HCT116 (cell line): Measurements from ENCODE around the gene MAP3K9. TPM values are rescaled to one million over a fixed set of nuclear protein-coding genes. Genes with fewer than 3 reads are reported as not detected.

Experiments
- ATAC-seq: fragments of 200-7000 bp; cut with Tn5 transposase; 2 replicates; pipeline ENCODE4 v1.9.1; 2020; ENCODE audit warnings: mild to moderate bottlenecking, moderate library complexity
- BruUV-seq: library from RNA; stranded (reverse); fragments of 400-500 nt; replicated peaks from 2 replicates; lab custom pipeline; 2021; lab: Mats Ljungman, UMichigan
- CTCF ChIA-PET: fragments of 300-600 bp; sonication (Branson Sonifier 250); formaldehyde crosslinking; loops from one replicate; lab custom pipeline; 2021; ENCODE audit warnings: antibody characterized with exemption; lab: Charles Lee
- POLR2A ChIA-PET: fragments of 300-600, 350-600 bp; sonication (Branson Sonifier 250); formaldehyde crosslinking; loops from one replicate; lab custom pipeline; 2021; ENCODE audit warnings: antibody characterized with exemption; lab: Charles Lee
- RAD21 ChIA-PET, 2 experiments: fragments of 300-600 bp; sonication (Branson Sonifier 250); formaldehyde crosslinking; loops; one replicate each; lab custom pipeline; 2023; ENCODE audit warnings: low total read pairs in 2 of 2; ENCODE audit not compliant: uncharacterized antibody in 2 of 2, unreplicated experiment in 2 of 2, low non-redundant PET in 1 of 2; lab: Charles Lee
- DNase-seq: peaks from one replicate; pipeline ENCODE4 v3.0.0-alpha.2; 2010; ENCODE audit warnings: low read depth, low spot score
- H2AFZ ChIP-seq: fragments of 200-600 bp; shearing (Covaris generic), sonication (generic); 2 replicates; pipeline ENCODE4 v1.6.1; 2017; ENCODE audit warnings: low read depth, mixed run types, mixed read lengths, antibody characterized with exemption, low read length; ENCODE audit not compliant: poor library complexity, severe bottlenecking
- H3K27ac ChIP-seq: 2 replicates; pipeline ENCODE4 v1.5.1; 2012; ENCODE audit warnings: low read depth, low read length
- H3K27me3 ChIP-seq: fragments of 200-600 bp; sonication (generic); 2 replicates; pipeline ENCODE4 v1.6.1; 2016; ENCODE audit warnings: mixed run types, low read length, mixed read lengths; ENCODE audit not compliant: insufficient read depth
- H3K36me3 ChIP-seq, 2 experiments: fragments of 200-500 bp in 1 of 2; fragments of 200-600 bp in 1 of 2; sonication (Bioruptor generic) in 1 of 2; sonication (generic) in 1 of 2; 2 replicates each; pipeline versions ENCODE4 v1.5.1 to v1.6.1; 2014 to 2016; ENCODE audit warnings: low read length in 2 of 2, inconsistent platforms in 1 of 2, mixed read lengths in 1 of 2, mixed run types in 1 of 2; ENCODE audit not compliant: insufficient read depth in 2 of 2, control insufficient read depth in 1 of 2
- H3K4me1 ChIP-seq, 2 experiments: fragments of 200-600 bp in 1 of 2; sonication (generic) in 1 of 2; 2 replicates each; pipeline versions ENCODE4 v1.5.1 to v1.6.1; 2012 to 2017; ENCODE audit warnings: low read length in 2 of 2, inconsistent platforms in 1 of 2, mild to moderate bottlenecking in 1 of 2, mixed read lengths in 1 of 2, mixed run types in 1 of 2, moderate library complexity in 1 of 2; ENCODE audit not compliant: insufficient read depth in 2 of 2, control insufficient read depth in 1 of 2
- H3K4me2 ChIP-seq: fragments of 200-600 bp; sonication (generic); 2 replicates; pipeline ENCODE4 v1.6.1; 2017; ENCODE audit warnings: mixed run types, low read length, mixed read lengths
- H3K4me3 ChIP-seq, 2 experiments: fragments of 200-600 bp in 1 of 2; sonication (generic) in 1 of 2; replicated peaks in 1 of 2; 2 replicates each; pipeline ENCODE4 v1.5.1; 2011 to 2016; ENCODE audit warnings: low read length in 2 of 2, control low read depth in 1 of 2, low read depth in 1 of 2, mild to moderate bottlenecking in 1 of 2, mixed read lengths in 1 of 2, mixed run types in 1 of 2
- H3K79me2 ChIP-seq: fragments of 200-600 bp; sonication (generic); 2 replicates; pipeline ENCODE4 v1.6.1; 2017; ENCODE audit warnings: mild to moderate bottlenecking, mixed run types, low read length, moderate library complexity, mixed read lengths; ENCODE audit not compliant: insufficient read depth
- H3K9ac ChIP-seq: fragments of 200-600 bp; sonication (generic); 2 replicates; pipeline ENCODE4 v1.6.1; 2016; ENCODE audit warnings: low read length, mixed read lengths
- H3K9me2 ChIP-seq: fragments of 200-600 bp; sonication (generic), shearing (Covaris generic); 2 replicates; pipeline ENCODE4 v1.6.1; 2017; ENCODE audit warnings: mixed run types, mild to moderate bottlenecking, moderate library complexity; ENCODE audit not compliant: insufficient read depth
- H3K9me3 ChIP-seq, 2 experiments: fragments of 200-500 bp in 1 of 2; fragments of 200-600 bp in 1 of 2; sonication (Bioruptor generic) in 1 of 2; sonication (generic) in 1 of 2; 2 replicates each; pipeline ENCODE4 v1.6.1; 2014 to 2017; ENCODE audit warnings: low read length in 2 of 2, mixed read lengths in 2 of 2, inconsistent platforms in 1 of 2, low read depth in 1 of 2, mild to moderate bottlenecking in 1 of 2, mixed run types in 1 of 2, moderate library complexity in 1 of 2; ENCODE audit not compliant: control insufficient read depth in 1 of 2, insufficient read depth in 1 of 2
- H4K20me1 ChIP-seq: fragments of 200-600 bp; sonication (generic), shearing (Covaris generic); 2 replicates; pipeline ENCODE4 v1.6.1; 2017; ENCODE audit warnings: mixed run types, mild to moderate bottlenecking, moderate library complexity; ENCODE audit not compliant: insufficient read depth
- CBX3 ChIP-seq: IDR thresholded peaks from 2 replicates; pipeline ENCODE4 v1.6.1; 2012; ENCODE audit warnings: low read depth
- CEBPB ChIP-seq: IDR thresholded peaks from 2 replicates; pipeline ENCODE4 v1.6.1; 2012; ENCODE audit warnings: low read depth
- CTCF ChIP-seq, 3 experiments: fragments of 200-600 bp in 1 of 3; sonication (generic) in 1 of 3; IDR thresholded peaks in 2 of 3; conservative IDR thresholded peaks in 1 of 3; 2 replicates each; pipeline ENCODE4 v1.5.1; 2012 to 2017; ENCODE audit warnings: low read depth in 2 of 3, low read length in 2 of 3, antibody characterized with exemption in 1 of 3, borderline replicate concordance in 1 of 3, control low read depth in 1 of 3, mild to moderate bottlenecking in 1 of 3, mixed read lengths in 1 of 3, mixed run types in 1 of 3, moderate library complexity in 1 of 3; ENCODE audit not compliant: insufficient read depth in 1 of 3
- EGR1 ChIP-seq: IDR thresholded peaks from 2 replicates; pipeline ENCODE4 v1.6.1; 2012; ENCODE audit warnings: low read depth
- EZH2phosphoT487 ChIP-seq: fragments of 200-600 bp; IDR thresholded peaks from 2 replicates; pipeline ENCODE4 v1.6.1; 2018; ENCODE audit warnings: antibody characterized with exemption, borderline replicate concordance
- JUND ChIP-seq: IDR thresholded peaks from 2 replicates; pipeline ENCODE4 v1.6.1; 2012
- RAD21 ChIP-seq: IDR thresholded peaks from 2 replicates; pipeline ENCODE4 v1.6.1; 2012; ENCODE audit warnings: low read depth, mild to moderate bottlenecking
- SIN3A ChIP-seq: IDR thresholded peaks from 2 replicates; pipeline ENCODE4 v1.6.1; 2012; ENCODE audit warnings: low read depth
- YY1 ChIP-seq: IDR thresholded peaks from 2 replicates; pipeline ENCODE4 v1.6.1; 2011; ENCODE audit warnings: low read length, low read depth, moderate library complexity, mild to moderate bottlenecking; ENCODE audit not compliant: insufficient replicate concordance; ENCODE audit errors: extremely low read depth
- ZBTB33 ChIP-seq: IDR thresholded peaks from 2 replicates; pipeline ENCODE4 v1.6.1; 2011; ENCODE audit warnings: mild to moderate bottlenecking, low read length, moderate library complexity; ENCODE audit not compliant: insufficient replicate concordance; ENCODE audit errors: extremely low read depth
- ZFX ChIP-seq: fragments of 450-650 bp; IDR thresholded peaks from 2 replicates; pipeline ENCODE4 v1.6.1; 2017
- intact Hi-C: fragments of 100-400 bp; cut with micrococcal nuclease; formaldehyde crosslinking; loops from 2 replicates; pipeline ENCODE4 v1.10.0; 2022
- total RNA-seq: library from RNA; stranded (reverse); gene quantifications from one replicate; pipeline ENCODE4 v1.2.1, GENCODE V29; 2021; ENCODE audit not compliant: unreplicated experiment

MAP3K9 gene
- total RNA-seq, 1 experiment from 2014 or later = 11.7 TPM

- DNase-seq (no peak), ATAC-seq (no peak)
- Histone ChIP-seq H3K4me3 (no peak overlapping the region), H3K27ac (no peak overlapping the region), H3K4me2 (no peak overlapping the region), H3K9me3 (no peaks in the 10 kb centered on the region), H2AFZ (no peak overlapping the region), H3K79me2 (no peaks in the 10 kb centered on the region), H3K9ac (no peak overlapping the region), H3K4me1 (peaks cover 0 to 10% of the 10 kb centered on the region in 2 experiments; a peak in 2 of 4 replicates), H4K20me1 (no peaks in the 10 kb centered on the region), H3K36me3 (no peaks in the 10 kb centered on the region; a peak in 1 of 4 replicates), H3K9me2 (no peaks in the 10 kb centered on the region), H3K27me3 (no peaks in the 10 kb centered on the region)
- intact Hi-C loops = no loop called here
- ChIA-PET RAD21 (no interaction called here), CTCF (interaction anchor here (0.9 to 1.6 kb wide), 4 partner anchors 8 to 95 kb away, joined by 3 to 5 read pairs (median 4); no protein-coding TSS in a partner anchor), POLR2A (no interaction called here)
- TF ChIP-seq RAD21 = no peak
- TF ChIP-seq YY1 = no peak
- no peak for TF ChIP-seq EZH2phosphoT487
- TF ChIP-seq JUND = no peak
- no TSS peak for BruUV-seq
Observed at GRCh38 chr14:70722418-70722817, 86.9 kb downstream of the MAP3K9 start.

GRCh38 chr14:70721542-70721941 lies 87.8 kb downstream of the MAP3K9 start:
- RAD21 ChIA-PET = no interaction called here
- Histone ChIP-seq H3K27me3 (no peaks in the 10 kb centered on the region), H3K4me3 (no peak overlapping the region), H3K9me3 (no peaks in the 10 kb centered on the region), H3K36me3 (no peaks in the 10 kb centered on the region), H4K20me1 (no peaks in the 10 kb centered on the region), H3K9me2 (no peaks in the 10 kb centered on the region), H3K4me2 (no peak overlapping the region), H3K4me1 (peaks cover 0 to 15% of the 10 kb centered on the region in 2 experiments; a peak in 2 of 4 replicates), H3K9ac (no peak overlapping the region), H3K79me2 (no peaks in the 10 kb centered on the region), H2AFZ (no peak overlapping the region), H3K27ac (no peak overlapping the region)
- intact Hi-C loops = no loop called here
- CTCF ChIA-PET = interaction anchor here (1.2 kb wide), 1 partner anchor 8 kb away, joined by 4 read pairs; no protein-coding TSS in a partner anchor
- TF ChIP-seq JUND (no peak), ZFX (no peak), ZBTB33 (no peak), CTCF (IDR thresholded peaks at IDR 0.05 in 2 of 3, conservative IDR thresholded peaks at IDR 0.05 in 1 of 3; ENCODE audit: borderline replicate concordance in 1 of 3, insufficient read depth in 1 of 3, low read depth in 2 of 3, low read length in 2 of 3) (no peak), CBX3 (no peak), SIN3A (no peak), EGR1 (no peak), CEBPB (no peak), EZH2phosphoT487 (no peak)
- POLR2A ChIA-PET = no interaction called here
- BruUV-seq = no TSS peak
- DNase-seq = no peak
- ATAC-seq = no peak
